ENCODE results near the gene DAB2. TPM values are rescaled to one million over a fixed set of nuclear protein-coding genes. Genes with fewer than 3 reads are reported as not detected.
A peak's percentile ranks its signal among the peaks of the same experiment; 100 is the strongest.

The DAB2 gene
- total and polyA plus RNA-seq, 4 donors, result 29.6 to 112 (median 69.8) TPM

- no peak overlapping the region for H3K9ac ChIP-seq (ENCODE audit: insufficient read depth in 1 of 2, low read length in 2 of 2)
- DNase-seq (no peak), ATAC-seq (ENCODE audit: insufficient read depth, low FRiP score) (no peak)
- no peak overlapping the region for H3K4me3 ChIP-seq
- H3K36me3 ChIP-seq (ENCODE audit: control insufficient read depth in 4 of 4, insufficient read depth in 4 of 4, low read length in 4 of 4), result peaks cover 13 to 27% (median 16%) of the 10 kb centered on the region in 4 donors
- H3K4me1 ChIP-seq (ENCODE audit: control insufficient read depth in 5 of 5, insufficient read depth in 5 of 5, low read length in 5 of 5), result peaks cover 0 to 13% (median 6%) of the 10 kb centered on the region in 5 donors
- H3K9me3 ChIP-seq (ENCODE audit: control insufficient read depth in 4 of 4, insufficient read depth in 3 of 4, low read length in 3 of 4), result no peaks in the 10 kb centered on the region
- no peak overlapping the region for H3K27ac ChIP-seq (ENCODE audit: low read depth in 1 of 2, low read length in 1 of 2)
- TF ChIP-seq CTCF (IDR thresholded peaks at IDR 0.05; ENCODE audit: control extremely low read depth, extremely low read depth), result no peak
- no peaks in the 10 kb centered on the region for H3K27me3 ChIP-seq (ENCODE audit: control insufficient read depth in 3 of 3, insufficient read depth in 3 of 3, low read length in 2 of 3)
Observed at GRCh38 chr5:39395521-39395920, 29.3 kb downstream of the DAB2 start.

- no peak for ATAC-seq (ENCODE audit: insufficient read depth, low FRiP score)
- peak overlapping the region in 1 of 2 donors; percentile 57 for H3K27ac ChIP-seq (ENCODE audit: low read depth in 1 of 2, low read length in 1 of 2)
Observed at GRCh38 chr5:39394946-39395345, 29.8 kb downstream of the DAB2 start.

GRCh38 chr5:39390945-39391344 is 33.8 kb downstream of the DAB2 start:
- no peak for TF ChIP-seq CTCF (IDR thresholded peaks at IDR 0.05; ENCODE audit: control extremely low read depth, extremely low read depth)
- no peak overlapping the region for H3K4me3 ChIP-seq
- ATAC-seq (ENCODE audit: insufficient read depth, low FRiP score) (no peak), DNase-seq (no peak)
- no peak overlapping the region for H3K27ac ChIP-seq (ENCODE audit: low read depth in 1 of 2, low read length in 1 of 2)
- H3K36me3 ChIP-seq (ENCODE audit: control insufficient read depth in 4 of 4, insufficient read depth in 4 of 4, low read length in 4 of 4), result peaks cover 8 to 41% (median 26%) of the 10 kb centered on the region in 4 donors
- no peaks in the 10 kb centered on the region for H3K27me3 ChIP-seq (ENCODE audit: control insufficient read depth in 3 of 3, insufficient read depth in 3 of 3, low read length in 2 of 3)
- no peak overlapping the region for H3K9ac ChIP-seq (ENCODE audit: insufficient read depth in 1 of 2, low read length in 2 of 2)
- 97 to 98% methylated on average over 3 of the region's 3 CpGs for WGBS, 2 donors
- H3K9me3 ChIP-seq (ENCODE audit: control insufficient read depth in 4 of 4, insufficient read depth in 3 of 4, low read length in 3 of 4), result no peaks in the 10 kb centered on the region
- H3K4me1 ChIP-seq (ENCODE audit: control insufficient read depth in 5 of 5, insufficient read depth in 5 of 5, low read length in 5 of 5), result peaks cover 0 to 6% (median 2%) of the 10 kb centered on the region in 5 donors

More at GRCh38 chr5:39394946-39395345, 29.8 kb downstream of the DAB2 start:
- 55 to 59% methylated on average over 3 of the region's 3 CpGs for WGBS, 2 donors
- H3K36me3 ChIP-seq (ENCODE audit: control insufficient read depth in 4 of 4, insufficient read depth in 4 of 4, low read length in 4 of 4), result peaks cover 13 to 32% (median 17%) of the 10 kb centered on the region in 4 donors
- TF ChIP-seq CTCF (IDR thresholded peaks at IDR 0.05; ENCODE audit: control extremely low read depth, extremely low read depth), result no peak
- H3K9me3 ChIP-seq (ENCODE audit: control insufficient read depth in 4 of 4, insufficient read depth in 3 of 4, low read length in 3 of 4), result no peaks in the 10 kb centered on the region
- no peak overlapping the region for H3K9ac ChIP-seq (ENCODE audit: insufficient read depth in 1 of 2, low read length in 2 of 2)
- no peak overlapping the region for H3K4me3 ChIP-seq
- peaks cover 0 to 13% (median 6%) of the 10 kb centered on the region in 5 donors for H3K4me1 ChIP-seq (ENCODE audit: control insufficient read depth in 5 of 5, insufficient read depth in 5 of 5, low read length in 5 of 5)
- DNase-seq, result no peak
- no peaks in the 10 kb centered on the region for H3K27me3 ChIP-seq (ENCODE audit: control insufficient read depth in 3 of 3, insufficient read depth in 3 of 3, low read length in 2 of 3)

- H3K27ac ChIP-seq (ENCODE audit: low read depth in 1 of 2, low read length in 1 of 2), result no peak overlapping the region
- 85 to 86% methylated on average over 2 of the region's 2 CpGs for WGBS, 2 donors
- H3K4me3 ChIP-seq, result no peak overlapping the region
- no peak overlapping the region for H3K9ac ChIP-seq (ENCODE audit: insufficient read depth in 1 of 2, low read length in 2 of 2)
- ATAC-seq (ENCODE audit: insufficient read depth, low FRiP score) (no peak), DNase-seq (no peak)
- TF ChIP-seq CTCF (IDR thresholded peaks at IDR 0.05; ENCODE audit: control extremely low read depth, extremely low read depth), result no peak
- H3K36me3 ChIP-seq (ENCODE audit: control insufficient read depth in 4 of 4, insufficient read depth in 4 of 4, low read length in 4 of 4), result peaks cover 10 to 49% (median 30%) of the 10 kb centered on the region in 4 donors
- no peaks in the 10 kb centered on the region for H3K9me3 ChIP-seq (ENCODE audit: control insufficient read depth in 4 of 4, insufficient read depth in 3 of 4, low read length in 3 of 4)
- H3K27me3 ChIP-seq (ENCODE audit: control insufficient read depth in 3 of 3, insufficient read depth in 3 of 3, low read length in 2 of 3), result no peaks in the 10 kb centered on the region
- H3K4me1 ChIP-seq (ENCODE audit: control insufficient read depth in 5 of 5, insufficient read depth in 5 of 5, low read length in 5 of 5), result peaks cover 0 to 6% (median 0%) of the 10 kb centered on the region in 5 donors
Observed at GRCh38 chr5:39387293-39387692, 37.5 kb downstream of the DAB2 start.

Measured in lung (tissue), 12 donors.